ENCODE results near the gene SV2C.

DNA sequence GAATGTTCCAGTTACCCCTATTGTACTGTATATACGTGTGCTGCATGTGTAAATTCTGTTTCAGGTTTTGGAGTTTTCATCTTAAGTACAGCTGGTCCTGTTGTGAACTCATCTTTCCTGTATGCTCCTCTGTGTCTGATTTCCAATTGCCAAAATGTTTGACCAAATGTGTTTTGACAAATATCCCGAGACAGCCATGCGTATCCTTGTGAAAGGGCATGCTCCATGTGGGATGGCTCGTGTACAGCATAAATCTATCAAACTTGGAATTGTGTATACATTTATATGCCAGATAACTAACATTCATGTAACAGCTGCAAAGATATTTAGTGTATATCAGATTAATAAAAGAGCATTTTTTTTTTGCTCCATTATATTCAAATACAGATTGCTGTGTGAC lies 250.4 kb downstream of the SV2C start:
- TF ChIP-seq, protein P1, sequence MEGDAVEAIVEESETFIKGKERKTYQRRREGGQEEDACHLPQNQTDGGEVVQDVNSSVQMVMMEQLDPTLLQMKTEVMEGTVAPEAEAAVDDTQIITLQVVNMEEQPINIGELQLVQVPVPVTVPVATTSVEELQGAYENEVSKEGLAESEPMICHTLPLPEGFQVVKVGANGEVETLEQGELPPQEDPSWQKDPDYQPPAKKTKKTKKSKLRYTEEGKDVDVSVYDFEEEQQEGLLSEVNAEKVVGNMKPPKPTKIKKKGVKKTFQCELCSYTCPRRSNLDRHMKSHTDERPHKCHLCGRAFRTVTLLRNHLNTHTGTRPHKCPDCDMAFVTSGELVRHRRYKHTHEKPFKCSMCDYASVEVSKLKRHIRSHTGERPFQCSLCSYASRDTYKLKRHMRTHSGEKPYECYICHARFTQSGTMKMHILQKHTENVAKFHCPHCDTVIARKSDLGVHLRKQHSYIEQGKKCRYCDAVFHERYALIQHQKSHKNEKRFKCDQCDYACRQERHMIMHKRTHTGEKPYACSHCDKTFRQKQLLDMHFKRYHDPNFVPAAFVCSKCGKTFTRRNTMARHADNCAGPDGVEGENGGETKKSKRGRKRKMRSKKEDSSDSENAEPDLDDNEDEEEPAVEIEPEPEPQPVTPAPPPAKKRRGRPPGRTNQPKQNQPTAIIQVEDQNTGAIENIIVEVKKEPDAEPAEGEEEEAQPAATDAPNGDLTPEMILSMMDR (IDR thresholded peaks at IDR 0.05) = no peak
- TF ChIP-seq EZH2 (IDR thresholded peaks at IDR 0.05; ENCODE audit: borderline replicate concordance, insufficient read depth, low read depth, low read length, poor library complexity, severe bottlenecking) = no peak
